Activated CD4-positive, alpha-beta T cell treated with anti-CD3 and anti-CD28 coated beads, Interleukin-2, amount 10 ng/mL, durations not matched to agents 7 days and 5 days (primary cell): ENCODE data around the gene HUS1B. TPM values are rescaled to one million over a fixed set of nuclear protein-coding genes. Genes with fewer than 3 reads are reported as not detected.
"Not testable (repeated sequence)": the region's sequence is repeated elsewhere in the genome, so short reads cannot be mapped to it uniquely, and the experiment has no call there.

Source experiments
- CTCF ChIA-PET: fragments of 350-600 bp; sonication (Branson Sonifier 250); formaldehyde crosslinking; loops from one replicate; lab custom pipeline; 2021; ENCODE audit warnings: antibody characterized with exemption; lab: Charles Lee
- POLR2A ChIA-PET: fragments of 350-600 bp; sonication (Branson Sonifier 250); formaldehyde crosslinking; loops from one replicate; lab custom pipeline; 2021; ENCODE audit warnings: antibody characterized with exemption; lab: Charles Lee
- DNase-seq: peaks from one replicate; pipeline ENCODE4 v3.0.0-alpha.2; 2020
- H3K27ac Mint-ChIP-seq: one replicate; pipeline ENCODE4 v1.8.0; 2021; ENCODE audit warnings: mild to moderate bottlenecking, moderate library complexity, mixed read lengths
- H3K27me3 Mint-ChIP-seq: one replicate; pipeline ENCODE4 v1.8.0; 2021; ENCODE audit warnings: mixed read lengths
- H3K36me3 Mint-ChIP-seq: one replicate; pipeline ENCODE4 v1.8.0; 2021; ENCODE audit warnings: low read depth, mixed read lengths
- H3K4me1 Mint-ChIP-seq: one replicate; pipeline ENCODE4 v1.8.0; 2021; ENCODE audit warnings: mixed read lengths
- H3K4me3 Mint-ChIP-seq: one replicate; pipeline ENCODE4 v1.8.0; 2021; ENCODE audit warnings: mild to moderate bottlenecking, moderate library complexity, mixed read lengths
- H3K9me3 Mint-ChIP-seq: one replicate; pipeline ENCODE4 v1.8.0; 2021; ENCODE audit warnings: mixed read lengths
- total RNA-seq, 2 experiments: library from RNA; stranded (reverse); gene quantifications; one replicate each; pipeline ENCODE4 v1.2.3, GENCODE V29; 2021

The HUS1B gene
- total RNA-seq, 2 experiments from 2014 or later = 1.5 to 1.6 TPM

DNA sequence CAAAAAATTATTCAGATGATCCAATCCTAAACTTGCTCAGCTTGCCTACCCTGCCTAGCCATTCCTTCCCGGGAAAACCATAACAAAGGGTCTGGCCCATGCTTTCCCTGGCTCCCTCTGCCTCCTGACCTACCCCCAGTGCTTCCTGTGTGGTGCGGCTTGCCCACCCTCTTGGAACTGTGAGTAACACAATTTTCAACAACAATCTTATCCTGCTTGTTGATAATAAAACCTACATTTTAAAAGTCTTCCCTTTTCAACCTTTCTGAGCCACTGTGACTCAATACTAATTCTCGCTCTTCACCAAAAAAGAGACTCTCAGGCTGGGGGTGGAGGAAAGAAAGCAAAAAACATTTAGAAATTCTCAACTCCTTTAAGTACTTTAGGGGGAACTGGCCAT is 18.1 kb upstream of the HUS1B start:
- Mint-ChIP-seq H3K4me3 (no peak overlapping the region), H3K4me1 (peaks cover 14% of the 10 kb centered on the region), H3K27ac (no peak overlapping the region), H3K9me3 (peaks cover 12% of the 10 kb centered on the region), H3K27me3 (no peaks in the 10 kb centered on the region), H3K36me3 (peaks cover 23% of the 10 kb centered on the region)
- POLR2A ChIA-PET = no interaction called here
- DNase-seq = no peak
- CTCF ChIA-PET = no interaction called here

DNA sequence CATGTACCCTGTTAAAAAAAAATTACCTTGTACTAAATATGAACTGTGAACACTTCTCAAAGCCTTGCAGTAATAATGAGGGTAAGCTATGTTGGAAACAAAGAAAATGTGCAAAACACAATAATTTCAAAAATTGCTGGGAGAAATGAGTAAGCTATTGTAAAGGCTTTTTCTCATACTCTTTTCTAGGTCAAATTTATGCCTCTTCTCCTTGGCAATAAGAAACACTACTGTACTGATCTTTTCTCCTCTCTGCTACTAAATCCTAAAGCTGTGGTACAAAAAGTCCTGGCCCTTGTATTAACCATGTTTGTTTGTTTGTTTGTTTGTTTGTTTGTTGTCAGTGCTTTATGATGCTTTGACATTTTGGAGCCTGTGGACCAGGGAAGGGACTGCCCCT is 17.5 kb upstream of the HUS1B start:
- POLR2A ChIA-PET = no interaction called here
- peaks cover 20% of the 10 kb centered on the region for H3K36me3 Mint-ChIP-seq
- H3K4me3 Mint-ChIP-seq = no peak overlapping the region
- H3K4me1 Mint-ChIP-seq = peaks cover 11% of the 10 kb centered on the region
- peaks cover 12% of the 10 kb centered on the region for H3K9me3 Mint-ChIP-seq
- no peaks in the 10 kb centered on the region for H3K27me3 Mint-ChIP-seq
- no peak overlapping the region for H3K27ac Mint-ChIP-seq
- CTCF ChIA-PET = interaction anchor here (0.6 kb wide), 1 partner anchor 29 kb away, joined by 3 read pairs; no protein-coding TSS in a partner anchor
- DNase-seq = no peak

DNA sequence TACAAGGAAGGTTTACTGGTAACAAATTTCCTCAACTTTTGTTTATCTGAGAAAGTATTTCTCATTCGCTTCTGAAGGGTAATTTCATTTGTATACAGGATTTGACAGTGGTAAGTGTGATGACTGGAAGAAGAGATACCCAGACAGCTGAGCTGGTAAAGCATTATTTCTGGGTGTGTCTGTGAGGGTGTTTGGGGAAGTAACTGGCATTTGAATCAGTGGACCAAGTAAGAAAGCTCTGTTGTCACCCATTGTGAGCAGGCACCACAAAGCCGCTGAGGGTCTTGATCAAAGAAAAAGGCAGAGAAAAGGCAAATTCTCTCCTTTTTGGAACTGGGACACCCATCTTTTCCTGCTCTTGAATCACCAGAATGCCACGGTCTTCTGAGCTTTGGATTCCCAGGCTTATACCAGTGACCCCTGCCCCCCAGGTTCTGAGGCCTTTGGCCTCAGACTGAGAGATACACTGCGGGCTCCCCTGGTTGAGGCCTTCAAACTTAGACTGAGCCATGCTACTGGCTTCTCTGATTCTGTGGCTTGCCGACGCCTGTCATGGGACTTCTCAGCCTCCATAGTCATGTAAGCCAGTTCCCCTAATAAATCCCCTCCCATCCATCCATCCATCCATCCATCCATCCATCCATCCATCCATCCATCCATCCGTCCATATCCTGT is 10.5 kb upstream of the HUS1B start:
- H3K4me1 Mint-ChIP-seq = peaks cover 28% of the 10 kb centered on the region
- CTCF ChIA-PET = no interaction called here
- POLR2A ChIA-PET = no interaction called here
- H3K36me3 Mint-ChIP-seq = peaks cover 37% of the 10 kb centered on the region
- no peaks in the 10 kb centered on the region for H3K27me3 Mint-ChIP-seq
- H3K4me3 Mint-ChIP-seq = no peak overlapping the region
- no peak overlapping the region for H3K27ac Mint-ChIP-seq
- DNase-seq = no peak
- peaks cover 22% of the 10 kb centered on the region for H3K9me3 Mint-ChIP-seq

DNA sequence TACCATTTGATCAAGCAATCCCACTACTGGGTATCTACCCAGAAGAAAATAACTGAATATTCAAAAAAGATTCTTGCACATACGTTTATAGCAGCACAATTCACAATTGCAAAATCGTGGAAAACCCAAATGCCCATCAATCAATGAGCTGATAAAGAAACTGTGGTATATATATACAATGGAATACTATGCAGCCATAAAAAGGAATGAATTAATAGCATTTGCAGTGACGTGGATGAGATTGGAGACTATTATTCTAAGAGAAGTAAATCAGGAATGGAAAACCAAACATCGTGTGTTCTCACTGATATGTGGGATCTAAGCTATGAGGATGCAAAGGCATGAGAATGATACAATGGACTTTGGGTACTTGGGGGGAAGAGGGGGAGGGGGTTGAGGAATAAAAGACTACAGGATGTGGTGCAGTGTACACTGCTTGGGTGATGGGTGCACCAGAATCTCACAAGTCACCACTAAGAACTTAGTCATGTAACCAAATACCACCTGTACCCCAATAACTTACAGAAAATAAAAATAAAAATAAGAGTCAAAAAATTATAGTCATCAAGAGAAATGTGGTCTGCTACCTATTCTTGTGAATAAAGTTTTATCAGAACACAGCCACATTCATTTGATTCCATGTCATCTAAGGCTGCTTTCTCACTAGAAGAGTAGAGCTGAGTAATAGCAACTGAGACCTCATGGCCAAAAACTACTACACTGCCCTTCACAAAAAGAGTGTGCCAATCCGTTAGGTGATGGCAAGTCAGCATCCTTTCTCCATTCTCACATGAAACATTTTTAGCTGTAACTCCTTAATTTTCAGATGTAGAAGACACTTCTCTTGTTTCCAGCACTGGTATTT is 8.7 kb upstream of the HUS1B start:
- no peaks in the 10 kb centered on the region for H3K27me3 Mint-ChIP-seq
- no peak overlapping the region for H3K4me3 Mint-ChIP-seq
- peaks cover 16% of the 10 kb centered on the region for H3K9me3 Mint-ChIP-seq
- no peak for DNase-seq
- CTCF ChIA-PET = no interaction called here
- POLR2A ChIA-PET = no interaction called here
- peaks cover 44% of the 10 kb centered on the region for H3K4me1 Mint-ChIP-seq
- H3K27ac Mint-ChIP-seq = no peak overlapping the region
- peaks cover 37% of the 10 kb centered on the region for H3K36me3 Mint-ChIP-seq

DNA sequence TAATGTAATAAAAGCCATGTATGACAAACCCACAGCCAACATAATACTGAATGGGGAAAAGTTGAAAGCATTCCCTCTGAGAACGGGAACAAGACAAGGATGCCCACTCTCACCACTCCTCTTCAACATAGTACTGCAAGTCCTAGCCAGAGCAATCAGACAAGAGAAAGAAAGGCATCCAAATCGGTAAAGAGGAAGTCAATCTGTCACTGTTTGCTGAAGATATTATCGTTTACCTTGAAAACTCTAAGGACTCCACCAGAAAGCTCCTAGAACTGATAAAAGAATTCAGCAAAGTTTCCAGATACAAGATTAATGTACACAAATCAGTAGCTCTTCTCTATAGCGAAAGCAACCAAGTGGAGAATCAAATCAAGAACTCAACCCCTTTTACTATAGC is 6.9 kb upstream of the HUS1B start:
- POLR2A ChIA-PET, DNase-seq, CTCF ChIA-PET, H3K4me3 Mint-ChIP-seq, H3K27me3 Mint-ChIP-seq: not testable (repeated sequence)
- Mint-ChIP-seq H3K4me1 (peaks cover 60% of the 10 kb centered on the region), H3K36me3 (peaks cover 39% of the 10 kb centered on the region), H3K9me3 (peaks cover 16% of the 10 kb centered on the region), H3K27ac (peak overlapping the region; percentile 52)

DNA sequence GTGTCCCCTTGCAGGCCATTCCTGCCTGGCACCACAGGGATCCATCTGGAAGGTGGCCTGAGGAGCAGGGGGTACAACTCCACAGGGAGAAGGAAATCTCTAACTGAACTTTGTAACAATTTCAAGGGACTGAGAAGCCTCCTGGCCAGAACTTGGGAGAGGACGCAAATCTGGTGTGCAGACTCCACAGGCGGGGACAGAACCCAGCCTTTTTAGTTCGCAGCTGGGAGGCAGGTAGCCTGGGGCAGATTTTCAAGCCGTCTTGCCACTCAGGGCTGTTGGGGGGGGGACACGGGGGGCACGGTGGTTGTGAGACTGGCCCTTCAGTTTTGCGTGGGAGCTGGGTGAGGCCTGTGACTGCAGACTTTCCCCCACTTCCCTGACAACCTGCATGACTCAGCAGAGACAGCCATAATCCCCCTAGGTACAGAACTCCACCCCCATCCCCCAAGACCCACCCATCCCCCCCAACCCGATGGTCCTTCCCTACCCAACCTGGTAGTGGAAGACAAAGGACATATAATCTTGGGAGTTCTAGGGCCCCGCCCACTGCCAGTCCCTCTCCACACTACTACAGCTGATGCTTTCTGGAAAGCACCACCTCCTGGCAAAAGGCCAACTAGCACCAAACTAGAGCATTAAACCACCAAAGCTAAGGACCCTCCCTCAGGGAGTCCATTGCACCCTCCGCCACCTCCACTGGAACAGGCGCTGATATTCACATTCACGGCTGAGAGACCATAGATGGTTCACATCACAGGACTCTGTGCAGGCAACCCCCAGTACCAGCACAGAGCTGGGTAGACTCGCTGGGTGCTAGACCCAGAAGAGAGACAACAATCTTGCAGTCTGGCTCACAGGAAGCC is 3.0 kb upstream of the HUS1B start:
- peak overlapping the region; percentile 20 for H3K27ac Mint-ChIP-seq
- peak; percentile 9 for DNase-seq
- H3K36me3 Mint-ChIP-seq = peaks cover 48% of the 10 kb centered on the region
- H3K4me1 Mint-ChIP-seq = peaks cover 55% of the 10 kb centered on the region
- no peaks in the 10 kb centered on the region for H3K27me3 Mint-ChIP-seq
- ChIA-PET POLR2A (no interaction called here), CTCF (interaction anchor here (0.6 to 1.4 kb wide), 5 partner anchors 10 to 61 kb away, joined by 3 read pairs; no protein-coding TSS in a partner anchor)
- H3K9me3 Mint-ChIP-seq = peaks cover 11% of the 10 kb centered on the region
- H3K4me3 Mint-ChIP-seq = no peak overlapping the region

DNA sequence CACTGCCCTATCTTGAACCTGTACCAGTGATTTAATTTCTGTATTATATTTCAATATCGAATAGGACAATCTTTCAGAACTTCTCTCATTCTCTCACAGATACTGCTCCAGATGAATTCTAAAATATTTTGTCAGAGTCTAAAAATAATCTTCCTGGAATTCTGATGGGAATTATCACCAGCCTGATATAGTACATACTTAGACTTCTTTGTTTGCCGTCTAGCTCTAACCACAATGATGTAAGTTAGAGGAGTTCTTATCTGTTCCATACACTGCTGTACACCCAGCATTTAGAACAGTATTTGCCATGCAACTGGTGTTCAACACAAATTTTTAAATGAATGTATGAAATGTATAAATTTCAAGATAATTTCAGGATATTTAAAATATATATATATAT is 1.3 kb upstream of the HUS1B start:
- Mint-ChIP-seq H3K27ac (no peak overlapping the region), H3K27me3 (no peaks in the 10 kb centered on the region), H3K4me3 (no peak overlapping the region), H3K9me3 (peaks cover 3% of the 10 kb centered on the region), H3K36me3 (peaks cover 46% of the 10 kb centered on the region), H3K4me1 (peaks cover 41% of the 10 kb centered on the region)
- ChIA-PET POLR2A (no interaction called here), CTCF (no interaction called here)
- DNase-seq = no peak

DNA sequence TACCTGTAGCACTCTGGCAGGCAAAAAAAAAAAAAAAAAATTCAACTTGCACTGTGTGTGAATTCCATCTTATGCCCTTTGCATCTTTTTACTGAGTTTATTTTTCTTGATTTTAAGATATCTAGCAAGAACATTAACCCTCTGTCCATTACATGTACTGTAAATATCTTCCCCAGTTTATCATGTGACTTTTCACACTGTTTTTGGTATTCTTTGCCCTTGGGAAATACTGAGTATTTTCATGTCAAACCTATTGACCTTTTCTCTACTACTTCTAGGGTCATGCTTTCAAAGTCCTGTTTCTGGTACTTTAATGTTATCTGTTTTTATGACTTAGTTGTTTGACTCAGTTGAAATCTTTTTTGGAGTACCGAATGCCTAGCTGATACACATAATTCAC is 843 bp upstream of the HUS1B start:
- H3K4me3 Mint-ChIP-seq = no peak overlapping the region
- no peaks in the 10 kb centered on the region for H3K27me3 Mint-ChIP-seq
- no peak overlapping the region for H3K27ac Mint-ChIP-seq
- no peak for DNase-seq
- no peaks in the 10 kb centered on the region for H3K9me3 Mint-ChIP-seq
- CTCF ChIA-PET = no interaction called here
- peaks cover 36% of the 10 kb centered on the region for H3K4me1 Mint-ChIP-seq
- POLR2A ChIA-PET = no interaction called here
- peaks cover 46% of the 10 kb centered on the region for H3K36me3 Mint-ChIP-seq

DNA sequence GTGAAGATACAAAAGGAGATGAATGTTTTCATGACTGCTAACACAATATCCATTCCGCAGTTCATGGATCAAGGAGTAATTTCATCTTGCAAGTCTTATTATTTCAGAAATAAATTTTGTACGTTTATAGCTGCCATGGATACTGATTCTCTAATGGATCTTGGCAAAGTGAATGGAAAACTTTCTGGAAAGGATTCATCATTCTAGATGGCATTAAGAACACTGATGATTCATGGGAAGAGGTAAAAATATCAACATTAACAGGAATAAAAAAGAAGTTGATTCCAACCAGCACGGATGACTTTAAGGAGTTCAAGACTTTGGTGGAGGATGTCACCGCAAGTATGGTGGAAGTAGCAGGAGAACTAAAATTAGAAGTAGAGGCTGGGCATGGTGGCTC is 2.8 kb downstream of the HUS1B start:
- H3K36me3 Mint-ChIP-seq = peaks cover 32% of the 10 kb centered on the region
- H3K27ac Mint-ChIP-seq = no peak overlapping the region
- H3K27me3 Mint-ChIP-seq = no peaks in the 10 kb centered on the region
- POLR2A ChIA-PET = no interaction called here
- H3K9me3 Mint-ChIP-seq = no peaks in the 10 kb centered on the region
- peaks cover 2% of the 10 kb centered on the region for H3K4me1 Mint-ChIP-seq
- no peak for DNase-seq
- CTCF ChIA-PET = no interaction called here
- no peak overlapping the region for H3K4me3 Mint-ChIP-seq

DNA sequence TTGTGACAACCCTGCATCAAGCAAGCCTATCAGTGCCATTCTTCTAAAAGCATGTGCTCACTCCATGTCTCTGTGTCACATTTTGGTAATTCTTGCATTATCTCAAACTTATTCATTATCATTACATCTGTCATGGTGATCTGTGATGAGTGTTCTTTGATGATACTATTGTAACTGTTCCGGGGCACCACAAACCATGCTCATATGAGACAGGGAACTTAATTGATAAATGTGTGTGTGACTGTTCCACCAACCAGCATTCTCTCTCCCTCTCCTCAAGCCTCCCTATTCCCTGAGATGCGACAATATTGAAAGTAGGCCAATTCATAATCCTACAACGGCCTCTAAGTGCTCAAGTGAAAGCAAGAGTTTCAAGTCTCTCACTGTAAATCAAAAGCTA is 4.0 kb downstream of the HUS1B start:
- CTCF ChIA-PET = interaction anchor here (0.6 kb wide), 1 partner anchor 992 kb away, joined by 4 read pairs; no protein-coding TSS in a partner anchor

DNA sequence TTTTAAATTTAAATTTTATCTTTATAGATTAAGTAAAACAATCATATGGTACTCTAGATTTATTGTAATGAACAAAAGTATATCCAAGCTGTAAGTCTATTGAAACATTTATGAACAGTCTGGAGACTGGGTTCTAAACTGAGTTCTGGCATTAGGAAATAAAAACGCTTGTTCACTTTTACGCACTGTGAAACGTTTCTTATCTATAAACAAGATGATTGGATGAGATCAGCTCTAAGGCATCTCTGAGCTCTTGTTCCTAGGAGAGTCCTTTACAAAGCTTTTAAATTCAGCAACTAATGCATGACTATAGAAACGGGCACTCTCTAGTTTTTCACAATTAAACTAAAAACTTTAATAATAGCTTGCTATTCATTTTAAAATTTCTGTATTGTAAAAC is 6.8 kb downstream of the HUS1B start:
- DNase-seq = no peak
- H3K27me3 Mint-ChIP-seq = no peaks in the 10 kb centered on the region
- no peak overlapping the region for H3K27ac Mint-ChIP-seq
- H3K4me1 Mint-ChIP-seq = peaks cover 7% of the 10 kb centered on the region
- no peaks in the 10 kb centered on the region for H3K9me3 Mint-ChIP-seq
- CTCF ChIA-PET = interaction anchor here (0.8 to 0.9 kb wide), 2 partner anchors 9 to 19 kb away, joined by 3 read pairs; no protein-coding TSS in a partner anchor
- POLR2A ChIA-PET = no interaction called here
- H3K4me3 Mint-ChIP-seq = no peak overlapping the region
- H3K36me3 Mint-ChIP-seq = peaks cover 19% of the 10 kb centered on the region

More for the DNA sequence above, 4.0 kb downstream of the HUS1B start:
- Mint-ChIP-seq H3K4me1 (no peaks in the 10 kb centered on the region), H3K27ac (no peak overlapping the region), H3K4me3 (no peak overlapping the region), H3K27me3 (no peaks in the 10 kb centered on the region), H3K36me3 (peaks cover 27% of the 10 kb centered on the region), H3K9me3 (no peaks in the 10 kb centered on the region)
- DNase-seq = no peak
- POLR2A ChIA-PET = interaction anchor here (0.6 to 1.0 kb wide), 2 partner anchors 24 to 253 kb away, joined by 3 to 4 read pairs; no protein-coding TSS in a partner anchor

DNA sequence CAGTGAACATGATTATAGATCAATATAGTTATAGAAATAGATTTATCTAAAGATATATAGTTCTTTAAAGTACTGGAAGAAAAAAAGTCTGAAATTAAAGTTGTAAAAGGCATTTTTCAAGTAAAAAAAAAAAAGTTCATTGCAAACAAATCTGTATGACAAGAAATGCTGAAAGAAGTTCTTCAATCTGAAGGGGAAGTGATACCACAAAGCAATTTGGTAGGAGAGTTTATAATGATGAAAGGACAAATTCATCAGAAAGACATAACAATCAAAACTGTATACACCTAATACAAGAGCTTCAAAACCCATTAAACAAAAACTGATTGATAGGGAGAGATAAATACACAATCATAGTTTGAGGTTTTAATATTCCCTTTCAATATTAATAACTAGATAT is 14.1 kb downstream of the HUS1B start:
- peaks cover 8% of the 10 kb centered on the region for H3K9me3 Mint-ChIP-seq
- H3K27ac Mint-ChIP-seq = no peak overlapping the region
- DNase-seq = no peak
- CTCF ChIA-PET = no interaction called here
- POLR2A ChIA-PET = no interaction called here
- H3K4me1 Mint-ChIP-seq = peaks cover 7% of the 10 kb centered on the region
- no peak overlapping the region for H3K4me3 Mint-ChIP-seq
- no peaks in the 10 kb centered on the region for H3K27me3 Mint-ChIP-seq
- peaks cover 22% of the 10 kb centered on the region for H3K36me3 Mint-ChIP-seq
